22Rv1 (cell line): Measurements from ENCODE around the gene SIAH3.

Source experiments
- H3K27ac ChIP-seq: fragments of 450-650 bp; 2 replicates; pipeline ENCODE4 v1.5.1; 2017
- ZFX ChIP-seq: fragments of 450-650 bp; IDR thresholded peaks from 2 replicates; pipeline ENCODE4 v1.6.1; 2017; ENCODE audit warnings: antibody characterized with exemption, borderline replicate concordance
- TF ChIP-seq, protein P1 (sequence below): fragments of 450-650 bp; IDR thresholded peaks from 2 replicates; pipeline ENCODE4 v1.5.1; 2017; ENCODE audit warnings: mild to moderate bottlenecking

Gene SIAH3

DNA sequence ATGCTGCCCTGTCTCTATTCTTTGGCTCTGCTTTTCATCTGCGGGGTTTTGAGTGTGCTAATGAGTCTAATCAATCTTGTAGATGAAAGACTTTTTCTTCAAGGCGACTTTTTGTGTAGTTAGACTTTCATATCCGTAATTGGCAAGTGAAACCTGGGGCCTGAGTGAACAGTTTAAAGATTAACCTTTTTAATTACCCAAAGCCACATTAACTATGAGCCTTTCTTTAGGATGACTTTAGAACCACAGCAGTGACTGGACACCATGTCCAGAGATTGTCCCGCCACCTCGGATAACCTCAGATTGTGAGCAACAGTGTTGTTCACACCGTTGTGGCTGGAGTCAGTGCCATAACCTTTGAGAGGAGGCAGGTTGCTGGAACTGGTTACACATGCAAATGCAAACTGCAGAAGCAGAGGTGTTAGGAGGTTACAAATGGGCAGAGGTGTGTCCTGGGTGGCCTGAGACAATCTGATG is 58.7 kb downstream of the SIAH3 start:
- TF ChIP-seq, protein P1, sequence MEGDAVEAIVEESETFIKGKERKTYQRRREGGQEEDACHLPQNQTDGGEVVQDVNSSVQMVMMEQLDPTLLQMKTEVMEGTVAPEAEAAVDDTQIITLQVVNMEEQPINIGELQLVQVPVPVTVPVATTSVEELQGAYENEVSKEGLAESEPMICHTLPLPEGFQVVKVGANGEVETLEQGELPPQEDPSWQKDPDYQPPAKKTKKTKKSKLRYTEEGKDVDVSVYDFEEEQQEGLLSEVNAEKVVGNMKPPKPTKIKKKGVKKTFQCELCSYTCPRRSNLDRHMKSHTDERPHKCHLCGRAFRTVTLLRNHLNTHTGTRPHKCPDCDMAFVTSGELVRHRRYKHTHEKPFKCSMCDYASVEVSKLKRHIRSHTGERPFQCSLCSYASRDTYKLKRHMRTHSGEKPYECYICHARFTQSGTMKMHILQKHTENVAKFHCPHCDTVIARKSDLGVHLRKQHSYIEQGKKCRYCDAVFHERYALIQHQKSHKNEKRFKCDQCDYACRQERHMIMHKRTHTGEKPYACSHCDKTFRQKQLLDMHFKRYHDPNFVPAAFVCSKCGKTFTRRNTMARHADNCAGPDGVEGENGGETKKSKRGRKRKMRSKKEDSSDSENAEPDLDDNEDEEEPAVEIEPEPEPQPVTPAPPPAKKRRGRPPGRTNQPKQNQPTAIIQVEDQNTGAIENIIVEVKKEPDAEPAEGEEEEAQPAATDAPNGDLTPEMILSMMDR, result no peak
- no peak for TF ChIP-seq ZFX
- no peak overlapping the region for H3K27ac ChIP-seq

DNA sequence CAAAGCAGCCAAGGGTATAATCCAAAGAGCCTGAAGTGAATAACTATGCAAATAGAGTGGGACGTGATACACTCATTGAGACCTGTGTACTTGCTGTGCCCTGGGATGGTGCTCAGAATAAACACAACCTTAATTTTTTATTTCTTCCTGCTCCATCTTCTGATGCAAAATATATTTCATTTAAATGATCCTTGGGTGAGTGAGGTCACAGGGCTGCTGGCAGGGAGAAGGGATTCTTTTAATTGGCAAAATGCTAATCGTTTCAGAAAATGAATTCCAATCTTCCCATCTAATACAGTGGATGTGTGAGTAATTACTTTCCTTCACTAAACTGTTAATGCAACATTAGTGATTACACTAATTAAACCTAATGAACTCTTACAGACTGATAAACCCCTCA is 63.5 kb downstream of the SIAH3 start:
- no peak for TF ChIP-seq ZFX
- TF ChIP-seq, protein P1, result no peak
- no peak overlapping the region for H3K27ac ChIP-seq

DNA sequence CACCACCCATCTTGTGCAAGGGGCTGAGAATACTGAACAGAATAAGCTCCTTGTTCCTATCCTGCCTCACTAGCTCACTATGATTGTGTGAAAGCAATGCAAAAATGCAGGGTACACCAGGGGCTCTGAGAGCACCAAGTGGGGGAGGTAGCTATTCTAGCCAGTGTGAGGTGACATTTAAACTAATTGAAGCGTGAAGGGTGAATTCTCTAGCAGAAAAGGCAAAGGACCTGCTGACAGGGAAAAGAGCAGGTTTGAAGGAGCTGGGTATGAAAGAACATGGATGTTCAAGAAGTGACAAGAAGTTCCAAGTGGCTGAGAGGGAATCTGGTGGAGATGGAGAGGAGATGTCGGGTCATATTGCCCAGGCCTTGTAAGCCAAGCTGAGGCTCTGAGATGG is 64.2 kb downstream of the SIAH3 start:
- TF ChIP-seq, protein P1, result no peak
- TF ChIP-seq ZFX, result no peak
- no peak overlapping the region for H3K27ac ChIP-seq

DNA sequence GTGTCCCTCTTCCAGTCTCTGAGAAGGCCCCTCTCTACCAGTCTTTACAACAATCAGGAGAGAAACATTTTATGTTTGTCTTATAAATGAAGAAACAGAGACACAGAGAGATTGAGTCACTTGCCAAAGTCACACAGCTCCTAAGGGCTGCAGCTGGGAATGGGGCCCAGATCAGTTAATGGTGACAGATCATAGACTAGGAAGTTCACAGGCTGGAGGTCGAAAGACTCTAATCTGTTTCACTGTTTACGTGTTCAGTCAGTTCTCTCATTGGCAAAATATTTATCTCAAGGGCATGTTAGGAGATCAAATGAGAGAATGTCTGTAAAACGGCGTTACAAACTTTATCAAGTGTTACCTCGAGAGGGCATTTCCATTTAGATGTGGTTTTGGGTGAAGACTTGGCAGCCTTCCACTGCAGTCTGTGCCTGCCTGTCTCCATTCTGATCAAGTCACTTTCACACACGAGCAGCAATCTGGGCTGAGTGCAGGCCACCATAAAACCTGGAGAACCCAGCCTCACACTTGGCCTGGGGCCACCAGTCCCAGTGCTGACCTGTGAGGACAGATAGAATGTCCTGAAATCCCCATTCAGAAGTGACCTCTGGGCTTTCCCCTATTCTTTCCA is 65.1 kb downstream of the SIAH3 start:
- no peak overlapping the region for H3K27ac ChIP-seq
- no peak for TF ChIP-seq ZFX
- TF ChIP-seq, protein P1, result no peak

DNA sequence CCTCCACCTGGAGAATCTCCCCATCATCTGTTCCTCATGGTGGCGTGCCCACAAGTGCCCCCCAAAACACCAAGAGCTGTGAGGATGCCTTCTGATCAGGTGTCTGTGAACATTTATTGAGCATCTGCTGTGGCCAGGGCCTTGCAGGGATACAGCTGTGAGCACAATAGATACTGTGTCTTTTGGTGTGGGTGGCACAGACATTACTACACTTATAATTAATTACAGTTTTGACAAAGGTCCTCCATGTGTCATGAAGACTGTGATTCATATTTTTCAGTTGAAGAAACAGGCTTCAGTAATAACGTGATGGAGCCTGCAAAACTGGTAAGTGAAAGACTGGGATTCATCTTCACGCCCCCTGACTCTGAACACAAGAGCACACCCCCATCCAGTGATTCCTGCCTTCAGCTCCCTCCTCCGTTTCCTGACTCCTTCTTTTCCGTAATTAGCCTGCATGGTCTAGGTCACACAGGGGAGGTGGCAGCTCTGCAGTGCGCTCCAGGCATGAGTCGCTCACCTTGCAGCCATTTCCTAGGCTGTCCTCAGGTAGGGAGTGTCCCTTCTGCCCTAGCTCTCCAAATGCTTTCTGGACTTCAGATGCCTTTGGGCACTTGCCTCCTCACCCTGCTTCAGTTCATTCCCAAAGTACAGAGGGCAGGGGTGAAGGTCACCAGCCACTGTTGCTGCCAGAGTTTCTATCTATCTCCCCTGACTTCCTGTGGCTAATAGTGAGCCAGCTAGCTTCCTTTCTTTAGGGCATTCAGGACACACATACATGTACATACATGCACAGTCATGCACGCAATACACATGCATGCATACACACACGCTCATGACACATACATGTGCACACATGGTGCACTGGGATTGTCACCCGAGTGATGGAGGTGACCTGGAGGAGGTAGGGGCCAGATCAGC is 66.5 kb downstream of the SIAH3 start:
- TF ChIP-seq ZFX, result no peak
- TF ChIP-seq, protein P1, result no peak
- H3K27ac ChIP-seq, result no peak overlapping the region

DNA sequence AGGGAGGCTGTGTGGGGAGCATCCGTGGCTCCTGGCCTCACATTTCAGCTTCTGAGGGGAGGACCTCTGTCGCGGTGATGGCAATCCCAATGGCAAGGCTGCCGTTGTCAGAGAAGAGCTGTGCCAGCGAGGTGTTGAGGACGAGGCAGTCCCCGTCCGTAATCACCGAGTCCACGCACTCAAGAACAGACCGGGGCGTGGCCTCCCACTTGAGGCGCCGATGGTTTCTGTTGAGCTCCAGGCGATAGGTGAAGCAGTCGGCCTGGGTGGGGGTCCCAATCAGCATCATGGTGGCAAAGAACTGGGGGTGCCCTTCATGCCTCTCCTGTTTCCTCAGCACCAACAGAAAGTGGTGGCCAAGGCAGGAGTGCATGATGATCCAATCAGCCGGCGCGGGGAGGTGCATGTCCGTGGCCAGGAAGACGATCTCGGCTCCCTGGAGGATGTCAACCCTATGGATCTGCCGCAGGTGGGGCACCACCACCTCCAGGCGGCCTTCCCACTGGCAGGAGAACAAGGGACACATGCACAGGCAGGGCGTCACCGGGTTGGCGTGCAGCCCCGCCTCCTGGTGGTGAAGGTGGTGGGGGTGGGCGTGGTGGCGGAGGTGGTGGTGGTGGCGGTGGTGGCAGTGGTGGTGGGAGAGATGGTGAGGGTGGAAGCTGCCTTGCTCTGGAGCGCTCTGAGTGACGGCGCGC is 68.1 kb downstream of the SIAH3 start:
- no peak for TF ChIP-seq ZFX
- TF ChIP-seq, protein P1, result no peak
- no peak overlapping the region for H3K27ac ChIP-seq
